HuH-7.5 (cell line): ENCODE results near the gene ZNF853.
A peak's percentile ranks its signal among the peaks of the same experiment; 100 is the strongest.
"Not testable (repeated sequence)": the region's sequence is repeated elsewhere in the genome, so short reads cannot be mapped to it uniquely, and the experiment has no call there.

Experiments
- DNase-seq: peaks from one replicate; pipeline ENCODE4 v3.0.0; 2011; ENCODE audit warnings: low spot score

ZNF853 gene

GRCh38 chr7:6652446-6653011 lies 37.1 kb downstream of the ZNF853 start:
- DNase-seq = peak; percentile 20

- DNase-seq = peak; percentile 45
These were observed 37.9 kb downstream of the ZNF853 start for GRCh38 chr7:6653071-6654003.

GRCh38 chr7:6654113-6654841 lies 38.9 kb downstream of the ZNF853 start:
- peak; percentile 13 for DNase-seq

GRCh38 chr7:6654842-6655610 lies 39.6 kb downstream of the ZNF853 start:
- no peak for DNase-seq

- no peak for DNase-seq
These were observed 40.4 kb downstream of the ZNF853 start for GRCh38 chr7:6655636-6656385.

- no peak for DNase-seq
These were observed 41.0 kb downstream of the ZNF853 start for GRCh38 chr7:6656413-6656812.

GRCh38 chr7:6658618-6659345 lies 43.4 kb downstream of the ZNF853 start:
- DNase-seq = no peak

GRCh38 chr7:6670851-6671250 lies 55.4 kb downstream of the ZNF853 start:
- DNase-seq = not testable (repeated sequence)
